Liver (tissue), 3 donors: Measurements from ENCODE around the gene AOPEP.

ENCODE experiments used
- CTCF ChIP-seq: fragments of 150-350 bp; IDR thresholded peaks from 2 replicates; pipeline ENCODE4 v1.5.1; 2017; ENCODE audit warnings: improper control_type of control experiment, low read depth, low read length; ENCODE audit not compliant: missing input control
- EGR1 ChIP-seq, 2 donors: IDR thresholded peaks; 2 replicates each; pipeline ENCODE4 v1.6.1; 2016 to 2018; ENCODE audit warnings: antibody characterized with exemption in 2 of 2, low read depth in 2 of 2
- JUND ChIP-seq, 2 donors: IDR thresholded peaks; 2 replicates each; pipeline ENCODE4 v1.6.1; 2016; ENCODE audit warnings: antibody characterized with exemption in 2 of 2
- RAD21 ChIP-seq, 2 donors: IDR thresholded peaks; 2 replicates each; pipeline ENCODE4 v1.6.1; 2016; ENCODE audit warnings: antibody characterized with exemption in 2 of 2, mild to moderate bottlenecking in 2 of 2
- TAF1 ChIP-seq: conservative IDR thresholded peaks from 2 replicates; pipeline ENCODE4 v1.6.1; 2016; ENCODE audit warnings: antibody characterized with exemption, mild to moderate bottlenecking
- ZBTB33 ChIP-seq: IDR thresholded peaks from 2 replicates; pipeline ENCODE4 v1.6.1; 2016; ENCODE audit warnings: antibody characterized with exemption
- donor health status: healthy.
- donor health status: healthy.

- TF ChIP-seq JUND (IDR thresholded peaks at IDR 0.05) (peak; percentile 94 to 97), CTCF (no peak), ZBTB33 (peak; percentile 74), EGR1 (IDR thresholded peaks at IDR 0.05; ENCODE audit: low read depth in 2 of 2) (peak in 1 of 2 donors; percentile 94), TAF1 (no peak), RAD21 (IDR thresholded peaks at IDR 0.05) (peak; percentile 60 to 62)
Measured at GRCh38 chr9:94743035-94743954, 16.8 kb downstream of the AOPEP start.
